ENCODE data around the gene SLC15A1.

The SLC15A1 gene

DNA sequence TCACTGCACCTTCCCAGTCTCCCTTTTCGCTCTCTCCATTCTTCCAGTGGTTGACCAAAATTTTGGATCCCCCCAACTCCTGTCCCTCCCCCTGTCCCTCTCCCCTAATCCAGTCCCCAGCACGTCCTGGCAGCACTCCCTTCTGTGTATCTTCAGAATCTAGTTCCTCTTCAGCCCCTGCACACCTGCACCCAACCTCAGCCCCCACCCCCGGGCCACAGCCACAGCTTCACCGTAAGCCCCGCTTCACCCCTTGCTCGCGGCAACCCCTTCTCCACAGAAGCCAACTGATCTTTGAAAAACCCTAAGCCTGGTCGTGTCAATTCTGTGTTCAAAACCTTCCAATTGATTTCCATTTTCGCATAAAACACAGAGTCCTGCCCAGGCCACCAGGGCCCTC lies 35.5 kb upstream of the SLC15A1 start:
- TF ChIP-seq CTCF (IDR thresholded peaks at IDR 0.05; ENCODE audit: insufficient read depth, low read depth, low read length, missing control alignments) = no peak
- H3K4me3 ChIP-seq (ENCODE audit: low read depth, low read length) = no peak overlapping the region
- DNase-seq (ENCODE audit: low read depth) = no peak

- no peak for TF ChIP-seq CTCF (IDR thresholded peaks at IDR 0.05; ENCODE audit: insufficient read depth, low read depth, low read length, missing control alignments)
- DNase-seq (ENCODE audit: low read depth) = no peak
- H3K4me3 ChIP-seq (ENCODE audit: low read depth, low read length) = no peak overlapping the region
These were observed 34.7 kb upstream of the SLC15A1 start for GRCh38 chr13:98787173-98787572.

- no peak for DNase-seq (ENCODE audit: low read depth)
- no peak for TF ChIP-seq CTCF (IDR thresholded peaks at IDR 0.05; ENCODE audit: insufficient read depth, low read depth, low read length, missing control alignments)
- no peak overlapping the region for H3K4me3 ChIP-seq (ENCODE audit: low read depth, low read length)
These were observed 33.6 kb upstream of the SLC15A1 start for GRCh38 chr13:98786023-98786422.

GRCh38 chr13:98785405-98785804 lies 32.9 kb upstream of the SLC15A1 start:
- no peak for DNase-seq (ENCODE audit: low read depth)
- H3K4me3 ChIP-seq (ENCODE audit: low read depth, low read length) = no peak overlapping the region

GRCh38 chr13:98784666-98785065 lies 32.2 kb upstream of the SLC15A1 start:
- H3K4me3 ChIP-seq (ENCODE audit: low read depth, low read length) = no peak overlapping the region
- TF ChIP-seq CTCF (IDR thresholded peaks at IDR 0.05; ENCODE audit: insufficient read depth, low read depth, low read length, missing control alignments) = no peak
- no peak for DNase-seq (ENCODE audit: low read depth)

More at GRCh38 chr13:98785405-98785804, 32.9 kb upstream of the SLC15A1 start:
- no peak for TF ChIP-seq CTCF (IDR thresholded peaks at IDR 0.05; ENCODE audit: insufficient read depth, low read depth, low read length, missing control alignments)

DNA sequence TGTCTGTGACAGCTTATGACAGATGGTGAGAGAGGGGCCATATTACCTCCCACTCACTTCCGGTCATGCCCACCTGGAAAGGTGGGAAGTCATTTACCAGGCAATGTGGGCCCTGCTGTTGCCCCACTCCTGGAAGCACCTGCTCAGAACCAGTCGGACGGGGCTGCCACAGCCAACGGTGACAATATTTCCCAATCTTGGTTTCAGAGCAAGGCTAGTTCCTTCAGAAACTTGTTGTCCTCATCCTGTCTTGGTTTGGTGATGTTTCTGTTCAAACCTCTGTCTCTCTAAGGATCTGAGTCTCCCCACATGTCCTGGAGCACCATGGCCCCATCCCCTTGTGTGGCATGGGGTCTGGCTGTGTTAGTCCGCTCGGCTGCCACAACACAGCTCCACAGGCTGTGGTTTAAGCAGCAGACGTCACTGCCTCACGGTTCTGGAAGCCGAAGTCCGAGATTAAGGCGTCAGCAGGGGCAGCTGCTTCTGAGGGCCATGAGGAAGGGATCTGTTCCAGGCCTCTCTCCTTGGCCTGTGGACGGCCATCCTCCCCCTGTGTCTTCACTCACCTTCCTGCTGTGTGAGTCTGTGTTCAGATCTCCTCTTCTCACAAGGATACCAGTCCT lies 31.5 kb upstream of the SLC15A1 start:
- no peak overlapping the region for H3K4me3 ChIP-seq (ENCODE audit: low read depth, low read length)
- TF ChIP-seq CTCF (IDR thresholded peaks at IDR 0.05; ENCODE audit: insufficient read depth, low read depth, low read length, missing control alignments) = no peak
- DNase-seq (ENCODE audit: low read depth) = no peak

DNA sequence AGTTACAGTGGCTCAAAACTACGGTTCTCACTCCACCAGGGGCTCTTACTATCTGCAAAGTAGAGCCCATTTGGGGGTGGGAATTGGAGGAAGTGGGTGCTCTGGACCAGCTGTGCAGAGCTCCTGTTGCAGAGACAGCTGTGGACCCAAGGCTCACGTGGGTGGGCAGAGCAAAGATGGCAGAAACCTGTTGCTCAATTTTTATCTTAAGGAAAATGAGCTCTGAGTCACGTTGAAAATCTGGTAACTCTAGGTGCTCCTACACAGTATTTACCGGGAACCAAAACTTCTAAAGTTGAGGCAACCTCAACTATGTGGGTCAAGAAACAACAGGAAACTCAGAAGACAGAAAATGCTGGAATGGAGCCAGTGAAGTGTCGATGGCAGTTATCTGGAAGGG lies 30.2 kb upstream of the SLC15A1 start:
- H3K4me3 ChIP-seq (ENCODE audit: low read depth, low read length) = no peak overlapping the region
- DNase-seq (ENCODE audit: low read depth) = no peak
- no peak for TF ChIP-seq CTCF (IDR thresholded peaks at IDR 0.05; ENCODE audit: insufficient read depth, low read depth, low read length, missing control alignments)

All from GM12865 (cell line).